ENCODE results near the gene ELK4. TPM values are rescaled to one million over a fixed set of nuclear protein-coding genes. Genes with fewer than 3 reads are reported as not detected.
A peak's percentile ranks its signal among the peaks of the same experiment; 100 is the strongest.

Gene ELK4
- total and polyA plus RNA-seq, 11 donors: 5.0 to 54.9 (median 35.7) TPM

DNA sequence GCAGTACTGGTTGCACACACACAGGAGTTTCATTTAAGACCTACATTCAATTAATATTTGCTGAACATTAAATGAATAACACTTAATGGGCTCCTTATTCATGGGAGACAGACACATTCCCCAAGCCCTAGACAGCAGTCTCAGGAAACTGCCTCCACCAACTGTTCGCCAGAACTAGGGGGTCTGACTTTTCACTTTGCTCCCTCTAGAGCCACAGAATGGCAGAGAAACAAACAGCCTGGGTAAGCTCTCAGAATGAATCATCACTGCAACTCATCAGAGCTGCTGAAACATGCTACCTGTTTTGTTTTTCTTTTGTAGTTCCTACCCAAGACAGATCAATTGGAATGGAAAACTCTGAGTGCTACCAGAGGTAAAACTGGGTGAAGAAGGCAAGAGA lies 31.7 kb downstream of the ELK4 start:
- intact Hi-C loops (cut with DNase I): no loop called here
- ATAC-seq (no peak), DNase-seq (no peak)
- 43 to 76% (median 56%) methylated on average over 1 of the region's 1 CpG for WGBS, 4 donors
- H3K4me3 ChIP-seq: peak overlapping the region in 1 of 12 donors; percentile 8
- no peaks in the 10 kb centered on the region for H3K27me3 ChIP-seq
- peaks cover 3 to 43% (median 27%) of the 10 kb centered on the region in 12 donors for H3K4me1 ChIP-seq
- TF ChIP-seq POLR2A (IDR thresholded peaks at IDR 0.05) (no peak), CTCF (IDR thresholded peaks at IDR 0.05) (no peak)
- peaks cover 0 to 37% (median 0%) of the 10 kb centered on the region in 9 donors for H3K36me3 ChIP-seq
- H3K27ac ChIP-seq: peak overlapping the region; percentile 22 to 76 (median 60)
- H3K9me3 ChIP-seq: no peaks in the 10 kb centered on the region

DNA sequence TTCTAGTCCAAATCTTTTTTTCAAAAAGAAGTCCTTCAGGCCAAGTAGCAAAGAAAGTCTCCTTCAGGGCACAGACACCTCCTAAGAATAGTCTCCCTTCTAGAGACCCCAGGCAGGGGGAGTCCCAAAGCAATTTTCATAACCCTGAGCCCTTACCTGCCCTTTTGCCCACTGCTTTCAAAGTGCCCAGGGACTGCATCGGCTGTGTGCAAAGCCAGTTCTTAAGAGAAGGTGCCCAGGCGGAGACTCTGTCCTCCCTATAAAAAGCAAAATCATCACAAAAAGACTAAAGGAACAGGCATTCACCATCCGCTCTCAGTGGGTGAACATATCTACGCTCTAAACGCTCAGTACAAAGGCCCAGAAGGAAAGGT lies 32.2 kb downstream of the ELK4 start:
- ATAC-seq: peak in 1 of 4 donors; percentile 11
- Histone ChIP-seq H3K9me3 (no peaks in the 10 kb centered on the region), H3K4me3 (peak overlapping the region in 1 of 12 donors; percentile 8), H3K36me3 (peaks cover 0 to 37% (median 0%) of the 10 kb centered on the region in 9 donors), H3K4me1 (peaks cover 3 to 43% (median 27%) of the 10 kb centered on the region in 12 donors), H3K27me3 (no peaks in the 10 kb centered on the region), H3K27ac (peak overlapping the region; percentile 22 to 76 (median 60))
- whole genome bisulfite sequencing, 4 donors: 53 to 77% (median 71%) methylated on average over 5 of the region's 5 CpGs
- no peak for DNase-seq
- TF ChIP-seq POLR2A (IDR thresholded peaks at IDR 0.05) (no peak), CTCF (IDR thresholded peaks at IDR 0.05) (no peak)
- intact Hi-C loops (cut with DNase I): loop anchor here in 4 of 10 donors (5.0 to 10.0 kb wide), 4 partner anchors 33 to 505 kb away; partner anchors contain the start of gene ELK4 (in 1 of the 4)

DNA sequence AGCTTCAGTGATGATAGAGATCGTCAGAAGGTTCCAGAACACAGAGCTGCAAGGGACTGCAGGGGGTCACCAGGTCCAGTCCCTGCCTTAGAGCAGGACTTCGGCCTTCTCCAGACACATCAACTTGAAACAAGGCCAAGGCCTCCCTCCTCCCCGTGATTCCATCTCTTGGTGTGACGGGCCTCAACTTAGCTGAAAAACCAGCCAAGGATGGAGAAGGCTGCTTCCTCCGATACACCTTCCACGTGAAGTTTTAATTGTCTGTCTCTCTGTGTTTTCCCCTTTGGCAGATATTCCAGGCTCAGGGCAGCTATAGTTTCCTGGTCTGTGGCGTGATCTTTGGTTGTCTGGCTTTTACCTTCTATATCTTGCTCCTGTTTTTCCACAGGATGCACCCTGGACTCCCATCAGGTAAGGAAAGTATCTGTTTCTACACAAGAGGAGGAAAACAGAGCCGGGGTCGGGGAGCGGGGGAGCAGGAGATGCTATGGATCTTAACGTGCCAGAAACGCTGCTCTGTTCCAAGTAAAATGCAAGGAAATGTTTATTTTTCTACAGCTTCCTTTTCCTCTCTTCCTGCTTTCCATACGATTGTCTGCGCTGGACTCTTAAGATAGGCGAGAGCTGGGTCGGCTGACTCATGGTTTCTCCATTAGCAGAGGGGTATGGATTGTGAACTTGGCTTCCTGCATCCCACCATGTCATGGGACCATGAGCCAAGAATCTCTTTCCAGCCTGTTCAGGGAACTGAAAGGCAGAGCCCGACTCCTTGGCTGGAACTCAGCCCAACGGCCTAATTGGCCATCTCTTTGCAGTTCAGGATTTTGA lies 32.8 kb downstream of the ELK4 start:
- 42 to 49% (median 44%) methylated on average over 18 of the region's 18 CpGs for WGBS, 4 donors
- H3K36me3 ChIP-seq: peaks cover 0 to 34% (median 0%) of the 10 kb centered on the region in 9 donors
- peak overlapping the region in 2 of 12 donors; percentile 2 to 10 for H3K4me3 ChIP-seq
- TF ChIP-seq CTCF (IDR thresholded peaks at IDR 0.05) (no peak), POLR2A (IDR thresholded peaks at IDR 0.05) (no peak)
- intact Hi-C loops (cut with DNase I): loop anchor here in 4 of 10 donors (5.0 to 10.0 kb wide), 4 partner anchors 33 to 506 kb away; partner anchors contain the start of gene ELK4 (in 1 of the 4)
- ATAC-seq: peak; percentile 67 to 91 (median 90)
- peaks cover 3 to 45% (median 27%) of the 10 kb centered on the region in 12 donors for H3K4me1 ChIP-seq
- peak overlapping the region; percentile 22 to 76 (median 64) for H3K27ac ChIP-seq
- H3K27me3 ChIP-seq: no peaks in the 10 kb centered on the region
- peak; percentile 79 to 88 (median 84) for DNase-seq
- H3K9me3 ChIP-seq: no peaks in the 10 kb centered on the region

DNA sequence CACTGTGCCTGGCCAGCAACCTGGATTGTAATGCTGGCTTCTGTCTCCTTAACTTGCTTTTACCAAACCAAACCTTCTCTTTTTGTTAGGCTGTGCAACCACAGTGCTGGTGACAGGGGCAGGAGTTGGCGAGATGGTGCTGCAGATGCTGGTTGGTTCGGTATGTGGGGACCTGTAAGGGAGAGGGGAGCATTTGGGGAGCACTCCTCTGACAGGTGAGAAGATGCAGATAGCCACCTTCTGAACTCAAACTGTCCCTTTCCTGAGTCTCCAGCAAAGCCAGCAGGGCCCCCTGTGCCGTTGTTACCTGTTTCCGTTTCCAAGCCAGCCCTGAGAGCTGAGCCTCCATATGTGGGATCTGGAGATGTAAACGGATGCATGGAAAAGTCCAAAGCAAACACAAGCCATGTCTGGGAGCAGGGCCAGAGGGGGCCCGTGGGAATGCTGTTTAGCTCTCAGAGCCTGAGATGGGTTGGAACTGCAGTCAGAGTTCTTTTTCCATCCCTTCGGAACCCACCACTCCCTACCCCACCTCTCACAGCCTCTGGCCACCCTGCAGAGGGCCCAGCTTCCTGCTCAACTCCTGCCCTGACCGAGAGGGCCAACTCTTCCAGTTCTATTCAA lies 34.0 kb downstream of the ELK4 start:
- H3K27me3 ChIP-seq: no peaks in the 10 kb centered on the region
- no peaks in the 10 kb centered on the region for H3K9me3 ChIP-seq
- H3K4me3 ChIP-seq: no peak overlapping the region
- peak overlapping the region in 9 of 12 donors; percentile 39 to 76 (median 65) for H3K27ac ChIP-seq
- ATAC-seq: peak; percentile 39 to 80 (median 56)
- TF ChIP-seq POLR2A (IDR thresholded peaks at IDR 0.05) (no peak), CTCF (IDR thresholded peaks at IDR 0.05) (no peak)
- 47 to 59% (median 54%) methylated on average over 8 of the region's 8 CpGs for WGBS, 4 donors
- H3K4me1 ChIP-seq: peaks cover 3 to 54% (median 33%) of the 10 kb centered on the region in 12 donors
- peak in 4 of 5 donors; percentile 63 to 77 (median 66) for DNase-seq
- H3K36me3 ChIP-seq: peaks cover 0 to 23% (median 0%) of the 10 kb centered on the region in 9 donors
- intact Hi-C loops (cut with DNase I): loop anchor here in 4 of 10 donors (5.0 to 10.0 kb wide), 4 partner anchors 34 to 507 kb away; partner anchors contain the start of gene ELK4 (in 1 of the 4)

All from heart left ventricle (tissue), 16 donors.